Fibroblast of lung (primary cell): ENCODE results near the gene BCL3. TPM values are rescaled to one million over a fixed set of nuclear protein-coding genes. Genes with fewer than 3 reads are reported as not detected.

Source experiments
- DNase-seq, 2 donors: peaks; one replicate each; pipeline versions ENCODE4 v3.0.0 to v3.0.0-alpha.2; 2010; ENCODE audit warnings: low read depth in 2 of 2
- H2AFZ ChIP-seq: 2 replicates; pipeline ENCODE4 v1.5.1; 2012; ENCODE audit warnings: low read length, control low read depth, inconsistent platforms
- H3K27ac ChIP-seq: 2 replicates; pipeline ENCODE4 v1.5.1; 2011; ENCODE audit warnings: low read length, control low read depth; ENCODE audit not compliant: insufficient read depth
- H3K27me3 ChIP-seq: 2 replicates; pipeline ENCODE4 v1.5.1; 2011; ENCODE audit warnings: mild to moderate bottlenecking, low read length; ENCODE audit not compliant: control insufficient read depth, insufficient read depth
- H3K36me3 ChIP-seq: 2 replicates; pipeline ENCODE4 v1.5.1; 2011; ENCODE audit warnings: low read length; ENCODE audit not compliant: control insufficient read depth, insufficient read depth
- H3K4me1 ChIP-seq: 2 replicates; pipeline ENCODE4 v1.5.1; 2011; ENCODE audit warnings: low read length; ENCODE audit not compliant: control insufficient read depth, insufficient read depth; ENCODE audit errors: extremely low read depth
- H3K4me2 ChIP-seq: 2 replicates; pipeline ENCODE4 v1.5.1; 2011; ENCODE audit warnings: low read length, control low read depth; ENCODE audit not compliant: insufficient read depth; ENCODE audit errors: extremely low read depth
- H3K4me3 ChIP-seq, 4 experiments: fragments of 200-600 bp in 1 of 4; sonication (generic) in 1 of 4; replicated peaks in 1 of 4; 2 replicates each; pipeline ENCODE4 v1.5.1; 2011 to 2016; ENCODE audit warnings: low read length in 4 of 4, low read depth in 3 of 4, mild to moderate bottlenecking in 3 of 4, control low read depth in 2 of 4, inconsistent platforms in 1 of 4, mixed read lengths in 1 of 4; ENCODE audit not compliant: insufficient read depth in 1 of 4; ENCODE audit errors: control extremely low read depth in 1 of 4
- H3K79me2 ChIP-seq: 2 replicates; pipeline ENCODE4 v1.5.1; 2012; ENCODE audit warnings: mild to moderate bottlenecking, low read length, inconsistent platforms; ENCODE audit not compliant: control insufficient read depth, insufficient read depth
- H3K9ac ChIP-seq: 2 replicates; pipeline ENCODE4 v1.5.1; 2011; ENCODE audit warnings: mild to moderate bottlenecking, low read length, control low read depth; ENCODE audit not compliant: insufficient read depth
- H3K9me3 ChIP-seq: 2 replicates; pipeline ENCODE4 v1.5.1; 2012; ENCODE audit warnings: low read depth, low read length; ENCODE audit not compliant: control insufficient read depth, insufficient read depth
- H4K20me1 ChIP-seq: 2 replicates; pipeline ENCODE4 v1.5.1; 2011; ENCODE audit warnings: low read length; ENCODE audit not compliant: control insufficient read depth, insufficient read depth; ENCODE audit errors: extremely low read depth
- CTCF ChIP-seq, 2 donors: IDR thresholded peaks in 1 of 2; conservative IDR thresholded peaks in 1 of 2; 1 replicate in 1 of 2; 2 replicates in 1 of 2; pipeline ENCODE4 v1.5.1; 2011 to 2012; ENCODE audit warnings: low read length in 2 of 2, control low read depth in 1 of 2, inconsistent platforms in 1 of 2, low read depth in 1 of 2, mild to moderate bottlenecking in 1 of 2
- EZH2 ChIP-seq: IDR thresholded peaks from 2 replicates; pipeline ENCODE4 v1.5.1; 2012; ENCODE audit warnings: low read length, control low read depth, mild to moderate bottlenecking; ENCODE audit errors: missing control alignments
- polyA plus RNA-seq, 2 donors: library from polyadenylated mRNA; depleted of rRNA in 1 of 2; stranded (reverse) in 1 of 2; unstranded in 1 of 2; fragments of >200 nt; gene quantifications; 2 replicates each; pipeline ENCODE4 v1.2.1, GENCODE V29; 2011 to 2012; ENCODE audit warnings: missing spikeins in 1 of 2
- total RNA-seq: library from RNA; depleted of rRNA; stranded (reverse); fragments of >200 nt; gene quantifications from 2 replicates; pipeline ENCODE4 v1.2.1, GENCODE V29; 2014

BCL3 gene
- total and polyA plus RNA-seq, 2 donors (not counting 1 experiment from before 2014, with no cell fraction given) = 6.8 to 20.6 TPM

- Histone ChIP-seq H3K4me3 (peak overlapping the region; percentile 13 to 61 (median 51)), H3K79me2 (peaks cover 29% of the 10 kb centered on the region), H4K20me1 (no peaks in the 10 kb centered on the region), H3K4me1 (peaks cover 46% of the 10 kb centered on the region), H3K36me3 (peaks cover 28% of the 10 kb centered on the region), H3K4me2 (peak overlapping the region; percentile 70), H3K9ac (peak overlapping the region; percentile 86), H3K27me3 (no peaks in the 10 kb centered on the region), H3K27ac (peak overlapping the region; percentile 100), H2AFZ (no peak overlapping the region), H3K9me3 (no peaks in the 10 kb centered on the region)
- peak in 1 of 2 donors; percentile 56 for DNase-seq
- TF ChIP-seq EZH2 (no peak), CTCF (conservative IDR thresholded peaks at IDR 0.05 in 1 of 2, IDR thresholded peaks at IDR 0.05 in 1 of 2; ENCODE audit: low read depth in 1 of 2, low read length in 2 of 2) (no peak)
Measured at GRCh38 chr19:44758596-44758995, 10.1 kb downstream of the BCL3 start.

GRCh38 chr19:44759083-44759804, 10.7 kb downstream of the BCL3 start:
- Histone ChIP-seq H3K9me3 (no peaks in the 10 kb centered on the region), H3K27ac (no peak overlapping the region), H2AFZ (no peak overlapping the region), H4K20me1 (no peaks in the 10 kb centered on the region), H3K27me3 (no peaks in the 10 kb centered on the region), H3K79me2 (peaks cover 29% of the 10 kb centered on the region), H3K4me1 (peaks cover 43% of the 10 kb centered on the region), H3K4me3 (no peak overlapping the region), H3K9ac (peak overlapping the region; percentile 4), H3K4me2 (no peak overlapping the region), H3K36me3 (peaks cover 28% of the 10 kb centered on the region)
- TF ChIP-seq CTCF (conservative IDR thresholded peaks at IDR 0.05 in 1 of 2, IDR thresholded peaks at IDR 0.05 in 1 of 2; ENCODE audit: low read depth in 1 of 2, low read length in 2 of 2) (no peak), EZH2 (no peak)
- DNase-seq = no peak

- H3K4me3 ChIP-seq = no peak overlapping the region
- H3K9ac ChIP-seq = no peak overlapping the region
- no peak overlapping the region for H2AFZ ChIP-seq
- H3K4me2 ChIP-seq = no peak overlapping the region
- H3K27me3 ChIP-seq = no peaks in the 10 kb centered on the region
- no peak for DNase-seq
- no peak overlapping the region for H3K27ac ChIP-seq
- peaks cover 19% of the 10 kb centered on the region for H3K36me3 ChIP-seq
- no peaks in the 10 kb centered on the region for H4K20me1 ChIP-seq
- peaks cover 9% of the 10 kb centered on the region for H3K79me2 ChIP-seq
- TF ChIP-seq EZH2 (no peak), CTCF (conservative IDR thresholded peaks at IDR 0.05 in 1 of 2, IDR thresholded peaks at IDR 0.05 in 1 of 2; ENCODE audit: low read depth in 1 of 2, low read length in 2 of 2) (no peak)
- H3K4me1 ChIP-seq = peaks cover 22% of the 10 kb centered on the region
- no peaks in the 10 kb centered on the region for H3K9me3 ChIP-seq
Measured at GRCh38 chr19:44762038-44762437, 13.5 kb downstream of the BCL3 start.
